DMS153 (cell line): Measurements from ENCODE around the gene ZNF213.
A peak's percentile ranks its signal among the peaks of the same experiment; 100 is the strongest.

ENCODE experiments used
- DNase-seq: peaks from one replicate; lab custom pipeline; 2025; lab: John Stamatoyannopoulos, UW

Gene ZNF213

GRCh38 chr16:3134338-3135125, at the start of gene ZNF213:
ZNF213 (plus strand) TSS chr16:3135029; CDS start chr16:3137281, 2,252 bp downstream.
- DNase-seq: peak; percentile 95

- no peak for DNase-seq
These were observed 48.8 kb upstream of the ZNF213 start for GRCh38 chr16:3085868-3086595.

GRCh38 chr16:3086596-3087242, 48.1 kb upstream of the ZNF213 start:
- DNase-seq: no peak

GRCh38 chr16:3087243-3088235, 47.3 kb upstream of the ZNF213 start:
- DNase-seq: no peak

GRCh38 chr16:3088450-3088849, 46.4 kb upstream of the ZNF213 start:
- DNase-seq: no peak

GRCh38 chr16:3088925-3089716, 45.7 kb upstream of the ZNF213 start:
- DNase-seq: no peak

GRCh38 chr16:3089717-3090592, 44.9 kb upstream of the ZNF213 start:
- DNase-seq: no peak

GRCh38 chr16:3091551-3091950, 43.3 kb upstream of the ZNF213 start:
- DNase-seq: no peak

GRCh38 chr16:3092501-3092941, 42.3 kb upstream of the ZNF213 start:
- no peak for DNase-seq

GRCh38 chr16:3094289-3095027, 40.4 kb upstream of the ZNF213 start:
- no peak for DNase-seq

- DNase-seq: no peak
These were observed 39.0 kb upstream of the ZNF213 start for GRCh38 chr16:3095869-3096268.

GRCh38 chr16:3096362-3096761, 38.5 kb upstream of the ZNF213 start:
- DNase-seq: no peak

- DNase-seq: no peak
These were observed 37.6 kb upstream of the ZNF213 start for GRCh38 chr16:3097266-3097665.

GRCh38 chr16:3098459-3099394, 36.1 kb upstream of the ZNF213 start, which contains the start of gene ZSCAN10:
ZSCAN10 (minus strand) TSS chr16:3099294; CDS start chr16:3092937, 6,357 bp downstream.
- DNase-seq: no peak

GRCh38 chr16:3099395-3099731, 35.5 kb upstream of the ZNF213 start:
- no peak for DNase-seq

GRCh38 chr16:3099732-3100499, 34.9 kb upstream of the ZNF213 start:
- DNase-seq: peak; percentile 79
